A549 (cell line): Measurements from ENCODE around the gene TAF6L.

ENCODE experiments used
- CEBPB ChIP-seq, 2 experiments: fragments of >200 bp in 1 of 2; sonication (Bioruptor Twin) in 1 of 2; formaldehyde crosslinking in 1 of 2; IDR thresholded peaks; 2 replicates each; pipeline ENCODE4 v1.6.1; 2012 to 2016
- ELK1 ChIP-seq: fragments of 150-350 bp; IDR thresholded peaks from 2 replicates; pipeline ENCODE4 v1.6.1; 2014; ENCODE audit warnings: low read depth, mild to moderate bottlenecking, low read length
- EP300 ChIP-seq, 2 experiments: fragments of >200 bp; sonication (Bioruptor Twin); formaldehyde crosslinking; IDR thresholded peaks; 2 replicates in 1 of 2; 3 replicates in 1 of 2; pipeline ENCODE4 v1.6.1; 2016 to 2017
- HDAC2 ChIP-seq: fragments of 200-600 bp; sonication (generic); IDR thresholded peaks from 2 replicates; pipeline ENCODE4 v1.6.1; 2016
- MYC ChIP-seq: IDR thresholded peaks from 2 replicates; pipeline ENCODE4 v1.6.1; 2012; ENCODE audit warnings: mild to moderate bottlenecking, inconsistent platforms, low read length, improper control_type of control experiment, borderline replicate concordance
- POLR2A ChIP-seq: IDR thresholded peaks from 2 replicates; pipeline ENCODE4 v1.6.1; 2012; ENCODE audit warnings: mild to moderate bottlenecking, low read length
- RCOR1 ChIP-seq: fragments of 150-350 bp; IDR thresholded peaks from 2 replicates; pipeline ENCODE4 v1.6.1; 2014; ENCODE audit warnings: antibody characterized with exemption, low read length, low read depth
- RFX5 ChIP-seq: fragments of 450-650 bp; IDR thresholded peaks from 2 replicates; pipeline ENCODE4 v1.7.1; 2014; ENCODE audit warnings: antibody characterized with exemption, mild to moderate bottlenecking, moderate library complexity
- SMC3 ChIP-seq: fragments of >200 bp; sonication (Bioruptor Twin); formaldehyde crosslinking; IDR thresholded peaks from 3 replicates; pipeline ENCODE4 v1.6.1; 2018; ENCODE audit warnings: inconsistent platforms
- ZFP36 ChIP-seq: fragments of 450-650 bp; IDR thresholded peaks from 2 replicates; pipeline ENCODE4 v1.6.1; 2014; ENCODE audit warnings: borderline replicate concordance; ENCODE audit not compliant: partially characterized antibody
- TF ChIP-seq, protein P1 (sequence below): fragments of >200 bp; sonication (Bioruptor Twin); formaldehyde crosslinking; IDR thresholded peaks from 3 replicates; pipeline ENCODE4 v1.5.1; 2016
- TF ChIP-seq, protein P2 (sequence below): IDR thresholded peaks from 2 replicates; pipeline ENCODE4 v1.6.1; 2012

GRCh38 chr11:62787005-62787759 lies 16.0 kb downstream of the TAF6L start, which contains the start of gene TMEM179B:
- TF ChIP-seq, protein P1, sequence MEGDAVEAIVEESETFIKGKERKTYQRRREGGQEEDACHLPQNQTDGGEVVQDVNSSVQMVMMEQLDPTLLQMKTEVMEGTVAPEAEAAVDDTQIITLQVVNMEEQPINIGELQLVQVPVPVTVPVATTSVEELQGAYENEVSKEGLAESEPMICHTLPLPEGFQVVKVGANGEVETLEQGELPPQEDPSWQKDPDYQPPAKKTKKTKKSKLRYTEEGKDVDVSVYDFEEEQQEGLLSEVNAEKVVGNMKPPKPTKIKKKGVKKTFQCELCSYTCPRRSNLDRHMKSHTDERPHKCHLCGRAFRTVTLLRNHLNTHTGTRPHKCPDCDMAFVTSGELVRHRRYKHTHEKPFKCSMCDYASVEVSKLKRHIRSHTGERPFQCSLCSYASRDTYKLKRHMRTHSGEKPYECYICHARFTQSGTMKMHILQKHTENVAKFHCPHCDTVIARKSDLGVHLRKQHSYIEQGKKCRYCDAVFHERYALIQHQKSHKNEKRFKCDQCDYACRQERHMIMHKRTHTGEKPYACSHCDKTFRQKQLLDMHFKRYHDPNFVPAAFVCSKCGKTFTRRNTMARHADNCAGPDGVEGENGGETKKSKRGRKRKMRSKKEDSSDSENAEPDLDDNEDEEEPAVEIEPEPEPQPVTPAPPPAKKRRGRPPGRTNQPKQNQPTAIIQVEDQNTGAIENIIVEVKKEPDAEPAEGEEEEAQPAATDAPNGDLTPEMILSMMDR: no peak; the same call in 2 of the 3 replicates
- TF ChIP-seq, protein P2, sequence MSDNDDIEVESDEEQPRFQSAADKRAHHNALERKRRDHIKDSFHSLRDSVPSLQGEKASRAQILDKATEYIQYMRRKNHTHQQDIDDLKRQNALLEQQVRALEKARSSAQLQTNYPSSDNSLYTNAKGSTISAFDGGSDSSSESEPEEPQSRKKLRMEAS: peak; percentile 86
- TF ChIP-seq EP300 (IDR thresholded peaks at IDR 0.05) (no peak), RCOR1 (no peak; the same call in 1 of the 2 replicates), POLR2A (peak; percentile 97), CEBPB (IDR thresholded peaks at IDR 0.05) (no peak; a peak in 1 of 4 replicates), SMC3 (no peak), ZFP36 (no peak), ELK1 (no peak), MYC (peak; percentile 41), RFX5 (no peak; the same call in 1 of the 2 replicates), HDAC2 (no peak)
